Stimulated activated effector memory CD8-positive, alpha-beta T cell treated with anti-CD3 and anti-CD28 coated beads, Interleukin-12 subunit alpha, Interleukin-12 subunit beta, amount 100 ng/mL, for 72 hours (primary cell): ENCODE results near the gene RLN2.

ENCODE experiments used
- ATAC-seq: fragments of 150-1000 bp; cut with Tn5 transposase; 2 replicates; pipeline ENCODE4 v1.10.0; 2021
- DNase-seq, 2 donors: peaks; one replicate each; pipeline ENCODE4 v3.0.0; 2021 to 2022; ENCODE audit warnings: low spot score in 2 of 2
- H3K27ac Mint-ChIP-seq: one replicate; pipeline ENCODE4 v1.8.0; 2022; ENCODE audit warnings: mild to moderate bottlenecking, mixed read lengths
- H3K36me3 Mint-ChIP-seq: one replicate; pipeline ENCODE4 v1.8.0; 2022; ENCODE audit warnings: mild to moderate bottlenecking, mixed read lengths
- H3K4me1 Mint-ChIP-seq: one replicate; pipeline ENCODE4 v1.8.0; 2022; ENCODE audit warnings: mixed read lengths
- H3K4me3 Mint-ChIP-seq: one replicate; pipeline ENCODE4 v1.8.0; 2022; ENCODE audit warnings: mild to moderate bottlenecking, mixed read lengths
- H3K9me3 Mint-ChIP-seq: one replicate; pipeline ENCODE4 v1.8.0; 2022; ENCODE audit warnings: mixed read lengths

Gene RLN2

GRCh38 chr9:5301544-5301943 is 3.0 kb downstream of the RLN2 start:
- Mint-ChIP-seq H3K27ac (no peak overlapping the region), H3K4me1 (peaks cover 16% of the 10 kb centered on the region), H3K4me3 (peak overlapping the region; percentile 9), H3K36me3 (no peaks in the 10 kb centered on the region), H3K9me3 (no peaks in the 10 kb centered on the region)
- DNase-seq (no peak), ATAC-seq (no peak)

- Mint-ChIP-seq H3K36me3 (no peaks in the 10 kb centered on the region), H3K4me3 (no peak overlapping the region), H3K27ac (no peak overlapping the region), H3K4me1 (no peaks in the 10 kb centered on the region), H3K9me3 (peaks cover 19% of the 10 kb centered on the region)
- ATAC-seq (no peak), DNase-seq (no peak)
Measured at GRCh38 chr9:5292141-5292540, 12.4 kb downstream of the RLN2 start.

GRCh38 chr9:5288591-5288990 is 15.9 kb downstream of the RLN2 start:
- Mint-ChIP-seq H3K36me3 (no peaks in the 10 kb centered on the region), H3K4me3 (no peak overlapping the region), H3K9me3 (peaks cover 11% of the 10 kb centered on the region), H3K4me1 (no peaks in the 10 kb centered on the region), H3K27ac (no peak overlapping the region)
- ATAC-seq: no peak
- no peak for DNase-seq

GRCh38 chr9:5286262-5286661 is 18.3 kb downstream of the RLN2 start:
- Mint-ChIP-seq H3K9me3 (peaks cover 11% of the 10 kb centered on the region), H3K4me1 (no peaks in the 10 kb centered on the region), H3K27ac (no peak overlapping the region), H3K4me3 (no peak overlapping the region), H3K36me3 (no peaks in the 10 kb centered on the region)
- DNase-seq (no peak), ATAC-seq (no peak)

- Mint-ChIP-seq H3K27ac (no peak overlapping the region), H3K4me1 (no peaks in the 10 kb centered on the region), H3K9me3 (peaks cover 2% of the 10 kb centered on the region), H3K36me3 (no peaks in the 10 kb centered on the region), H3K4me3 (no peak overlapping the region)
- DNase-seq (no peak), ATAC-seq (no peak)
Measured at GRCh38 chr9:5278486-5278885, 26.0 kb downstream of the RLN2 start.

- DNase-seq (no peak), ATAC-seq (no peak)
- H3K9me3 Mint-ChIP-seq: peaks cover 2% of the 10 kb centered on the region
- H3K36me3 Mint-ChIP-seq: no peaks in the 10 kb centered on the region
- no peak overlapping the region for H3K4me3 Mint-ChIP-seq
- H3K4me1 Mint-ChIP-seq: no peaks in the 10 kb centered on the region
- H3K27ac Mint-ChIP-seq: no peak overlapping the region
Measured at GRCh38 chr9:5274770-5275169, 29.7 kb downstream of the RLN2 start.

GRCh38 chr9:5269249-5269715 is 35.2 kb downstream of the RLN2 start:
- no peak for ATAC-seq
- Mint-ChIP-seq H3K4me3 (no peak overlapping the region), H3K9me3 (no peaks in the 10 kb centered on the region), H3K4me1 (peaks cover 6% of the 10 kb centered on the region), H3K36me3 (no peaks in the 10 kb centered on the region), H3K27ac (no peak overlapping the region)
- no peak for DNase-seq

- Mint-ChIP-seq H3K4me3 (no peak overlapping the region), H3K36me3 (no peaks in the 10 kb centered on the region), H3K27ac (peak overlapping the region; percentile 57), H3K9me3 (no peaks in the 10 kb centered on the region), H3K4me1 (peaks cover 7% of the 10 kb centered on the region)
- no peak for DNase-seq
- ATAC-seq: no peak
Measured at GRCh38 chr9:5265939-5266338, 38.6 kb downstream of the RLN2 start.

DNA sequence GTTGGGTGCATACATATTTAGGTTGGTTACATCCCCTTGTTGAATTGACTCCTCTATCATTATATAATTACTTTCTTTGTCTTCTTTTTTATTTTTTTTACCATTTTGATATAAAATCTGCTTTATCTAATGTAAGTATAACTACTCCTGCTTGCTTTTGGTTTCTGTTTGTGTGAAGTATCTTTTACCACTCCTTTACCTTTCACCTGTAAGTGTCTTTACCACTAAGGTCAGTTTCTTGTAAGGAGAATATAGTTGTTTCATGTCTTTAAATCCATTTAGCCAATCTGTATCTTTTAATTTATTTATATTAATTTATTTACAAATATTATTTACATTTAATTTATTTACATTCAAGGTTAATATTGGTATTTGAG is 40.3 kb downstream of the RLN2 start:
- Mint-ChIP-seq H3K9me3 (no peaks in the 10 kb centered on the region), H3K27ac (no peak overlapping the region), H3K4me1 (peaks cover 7% of the 10 kb centered on the region), H3K4me3 (no peak overlapping the region), H3K36me3 (no peaks in the 10 kb centered on the region)
- DNase-seq (no peak), ATAC-seq (no peak)

DNA sequence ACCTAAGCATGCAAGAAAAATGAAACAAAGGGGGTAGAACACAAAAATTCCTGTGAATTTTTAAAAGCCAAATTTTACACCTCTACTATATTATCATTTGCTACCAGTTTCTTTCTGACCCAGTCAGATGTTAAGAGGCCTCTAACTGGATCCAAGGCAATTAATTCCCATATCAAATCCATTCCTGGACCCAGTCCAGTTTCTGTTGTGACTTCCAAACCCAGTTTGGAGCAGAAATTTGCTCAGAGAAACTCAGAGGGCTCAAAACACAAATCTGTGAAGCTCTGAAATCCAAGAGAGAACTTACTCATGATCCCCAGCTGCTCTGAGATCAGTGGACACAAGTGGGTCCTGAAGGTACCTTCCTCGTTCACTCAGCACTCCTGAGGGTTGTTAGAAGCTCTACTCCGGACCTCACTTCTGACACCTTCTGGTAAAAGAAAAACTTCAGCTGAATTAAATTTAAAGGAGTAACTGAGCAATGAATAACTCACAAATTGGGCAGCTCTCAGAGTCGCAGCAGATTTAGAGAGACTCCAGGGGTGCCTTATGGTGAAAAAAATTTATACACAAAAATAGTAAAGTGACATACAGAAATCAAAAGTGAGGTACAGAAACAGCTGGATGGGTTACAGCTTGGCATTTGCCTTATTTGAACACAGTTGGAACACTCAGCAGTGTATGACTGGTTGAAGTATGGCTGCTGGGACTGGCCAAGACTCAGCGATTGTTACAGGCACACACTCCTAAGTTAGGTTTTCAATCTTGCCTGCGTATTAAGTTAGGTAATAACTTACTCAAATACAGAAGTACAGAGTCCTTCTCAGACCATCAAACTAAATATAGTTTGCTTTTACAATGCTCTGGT is 40.9 kb downstream of the RLN2 start:
- Mint-ChIP-seq H3K27ac (no peak overlapping the region), H3K36me3 (no peaks in the 10 kb centered on the region), H3K9me3 (no peaks in the 10 kb centered on the region), H3K4me1 (peaks cover 7% of the 10 kb centered on the region), H3K4me3 (no peak overlapping the region)
- ATAC-seq: no peak
- no peak for DNase-seq
